Measurements from ENCODE around the gene ADD3. TPM values are rescaled to one million over a fixed set of nuclear protein-coding genes. Genes with fewer than 3 reads are reported as not detected.
"Not testable (repeated sequence)": the region's sequence is repeated elsewhere in the genome, so short reads cannot be mapped to it uniquely, and the experiment has no call there.

ADD3 gene
- total RNA-seq, 2 experiments from 2014 or later = 273 to 302 TPM

DNA sequence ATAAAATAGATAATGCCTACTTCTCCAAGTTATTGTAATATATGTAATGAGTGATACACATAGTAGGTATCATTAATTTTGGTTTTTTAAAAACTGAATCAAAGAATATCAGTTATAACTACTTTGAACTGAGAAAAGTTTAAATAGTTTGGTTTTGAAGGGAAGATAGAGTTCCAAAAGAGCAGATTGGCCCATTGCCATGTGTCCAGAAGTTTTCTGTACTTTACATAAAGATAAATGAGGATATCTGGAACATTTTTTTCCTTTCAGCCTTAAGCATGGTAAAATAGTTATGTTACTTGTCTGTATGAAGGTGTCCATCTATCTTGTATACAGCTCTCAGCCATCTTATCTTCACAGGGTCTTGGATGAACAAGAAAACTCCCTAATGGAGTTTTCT, 101.7 kb downstream of the ADD3 start:
- H3K4me1 ChIP-seq (ENCODE audit: insufficient read depth, low read length) = no peaks in the 10 kb centered on the region
- H3K9me3 Mint-ChIP-seq = no peaks in the 10 kb centered on the region
- intact Hi-C loops (cut with DNase I, micrococcal nuclease) = loop anchor here in 1 of 2 experiments (10.0 kb wide), 1 partner anchor 225 kb away; no protein-coding TSS in a partner anchor
- H3K36me3 Mint-ChIP-seq (ENCODE audit: low read depth) = peaks cover 94% of the 10 kb centered on the region
- ATAC-seq (ENCODE audit: poor library complexity) = no peak
- peaks cover 50% of the 10 kb centered on the region for H3K4me1 Mint-ChIP-seq (ENCODE audit: low read depth)
- H3K27me3 Mint-ChIP-seq = no peaks in the 10 kb centered on the region
- POLR2A ChIA-PET = no interaction called here
- no peak for DNase-seq
- no peaks in the 10 kb centered on the region for H3K9me3 ChIP-seq (ENCODE audit: control insufficient read depth in 1 of 2, insufficient read depth in 1 of 2, low read length in 2 of 2)
- no peak overlapping the region for H3K4me3 Mint-ChIP-seq
- no peak overlapping the region for H3K4me3 ChIP-seq (ENCODE audit: low read length)
- CTCF ChIA-PET = interaction anchor here (0.7 to 1.8 kb wide), 7 partner anchors 12 to 225 kb away, joined by 3 to 8 read pairs (median 4); no protein-coding TSS in a partner anchor
- H3K27ac ChIP-seq (ENCODE audit: low read depth in 1 of 2, low read length in 2 of 2) = no peak overlapping the region
- no peaks in the 10 kb centered on the region for H3K27me3 ChIP-seq (ENCODE audit: control insufficient read depth in 1 of 2, insufficient read depth in 2 of 2, low read length in 2 of 2)
- peaks cover 64% of the 10 kb centered on the region for H3K36me3 ChIP-seq (ENCODE audit: insufficient read depth, low read length)
- no peak for TF ChIP-seq CTCF (IDR thresholded peaks at IDR 0.05)
- peak overlapping the region; percentile 51 for H3K27ac Mint-ChIP-seq

DNA sequence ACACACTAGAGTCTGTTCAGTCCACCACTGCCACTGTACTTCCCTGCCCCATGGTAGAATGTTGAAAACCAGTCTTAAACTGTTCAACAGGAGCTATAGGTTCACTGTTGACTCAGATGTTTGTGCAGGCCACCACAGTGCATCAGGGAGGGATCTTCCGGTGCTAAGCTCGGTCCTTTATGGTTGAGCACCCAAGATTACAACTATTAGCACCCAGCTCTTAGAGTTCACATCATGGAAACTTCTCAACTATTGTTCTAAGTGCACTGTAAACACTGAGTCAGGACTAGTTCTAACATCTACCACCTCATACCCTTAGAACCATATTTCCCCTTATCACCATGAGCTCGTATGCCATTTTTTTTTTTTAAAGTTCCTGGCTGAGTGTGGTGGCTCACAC, 102.6 kb downstream of the ADD3 start:
- H3K4me3 ChIP-seq (ENCODE audit: low read length) = no peak overlapping the region
- Mint-ChIP-seq H3K9me3 (no peaks in the 10 kb centered on the region), H3K4me3 (no peak overlapping the region), H3K36me3 (ENCODE audit: low read depth) (peaks cover 94% of the 10 kb centered on the region), H3K27ac (peak overlapping the region; percentile 68), H3K4me1 (ENCODE audit: low read depth) (peaks cover 49% of the 10 kb centered on the region), H3K27me3 (no peaks in the 10 kb centered on the region)
- no peaks in the 10 kb centered on the region for H3K27me3 ChIP-seq (ENCODE audit: control insufficient read depth in 1 of 2, insufficient read depth in 2 of 2, low read length in 2 of 2)
- no peaks in the 10 kb centered on the region for H3K9me3 ChIP-seq (ENCODE audit: control insufficient read depth in 1 of 2, insufficient read depth in 1 of 2, low read length in 2 of 2)
- ATAC-seq (ENCODE audit: poor library complexity) (no peak), DNase-seq (peak in 1 of 14 experiments; percentile 19)
- POLR2A ChIA-PET = interaction anchor here (0.7 kb wide), 1 partner anchor 34 kb away, joined by 5 read pairs; no protein-coding TSS in a partner anchor
- H3K27ac ChIP-seq (ENCODE audit: low read depth in 1 of 2, low read length in 2 of 2) = peak overlapping the region in 1 of 2 donors; percentile 5
- intact Hi-C loops (cut with DNase I, micrococcal nuclease) = no loop called here
- H3K4me1 ChIP-seq (ENCODE audit: insufficient read depth, low read length) = no peaks in the 10 kb centered on the region
- no peak for TF ChIP-seq CTCF (IDR thresholded peaks at IDR 0.05)
- peaks cover 66% of the 10 kb centered on the region for H3K36me3 ChIP-seq (ENCODE audit: insufficient read depth, low read length)
- CTCF ChIA-PET = interaction anchor here (0.5 to 1.8 kb wide), 5 partner anchors 12 to 128 kb away, joined by 3 to 8 read pairs (median 3); no protein-coding TSS in a partner anchor

DNA sequence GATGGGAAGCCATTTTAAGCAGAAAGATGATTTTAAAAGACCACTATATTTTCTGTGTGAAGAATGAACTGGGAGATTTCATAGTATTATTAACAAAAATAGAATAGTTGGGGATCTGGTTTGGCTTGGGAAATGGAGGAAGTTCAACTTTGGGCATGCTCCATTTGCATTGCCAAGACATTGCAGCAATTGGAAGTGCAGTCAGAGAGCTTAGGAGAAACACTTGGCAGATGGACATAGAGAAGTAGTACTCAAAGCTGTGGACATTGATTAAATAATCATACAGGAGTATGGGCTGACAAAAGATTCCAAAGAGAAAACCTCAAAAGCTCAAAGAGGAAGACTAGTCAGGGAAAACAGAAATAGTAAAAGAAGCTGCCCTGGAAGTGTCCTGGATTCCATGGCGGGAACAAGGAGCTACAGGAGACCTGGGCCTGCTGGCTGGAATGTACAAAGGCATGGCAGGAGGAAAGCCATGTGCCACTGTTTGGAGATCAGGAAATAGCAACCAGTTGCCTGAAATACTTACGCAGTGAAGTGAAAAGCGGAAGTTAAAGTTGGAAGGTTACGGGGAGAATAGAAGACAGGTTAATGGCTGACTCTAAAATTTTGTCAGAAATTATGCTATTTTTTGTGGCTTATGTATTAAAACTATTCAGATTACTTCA, 106.0 kb downstream of the ADD3 start:
- H3K4me1 ChIP-seq (ENCODE audit: insufficient read depth, low read length) = no peaks in the 10 kb centered on the region
- no peak overlapping the region for H3K4me3 ChIP-seq (ENCODE audit: low read length)
- Mint-ChIP-seq H3K27ac (peak overlapping the region; percentile 16), H3K27me3 (no peaks in the 10 kb centered on the region), H3K4me3 (no peak overlapping the region), H3K4me1 (ENCODE audit: low read depth) (peaks cover 30% of the 10 kb centered on the region), H3K36me3 (ENCODE audit: low read depth) (peaks cover 95% of the 10 kb centered on the region), H3K9me3 (no peaks in the 10 kb centered on the region)
- H3K36me3 ChIP-seq (ENCODE audit: insufficient read depth, low read length) = peaks cover 78% of the 10 kb centered on the region
- ChIA-PET CTCF (no interaction called here), POLR2A (no interaction called here)
- no peak overlapping the region for H3K27ac ChIP-seq (ENCODE audit: low read depth in 1 of 2, low read length in 2 of 2)
- intact Hi-C loops (cut with DNase I, micrococcal nuclease) = no loop called here
- H3K9me3 ChIP-seq (ENCODE audit: control insufficient read depth in 1 of 2, insufficient read depth in 1 of 2, low read length in 2 of 2) = no peaks in the 10 kb centered on the region
- no peaks in the 10 kb centered on the region for H3K27me3 ChIP-seq (ENCODE audit: control insufficient read depth in 1 of 2, insufficient read depth in 2 of 2, low read length in 2 of 2)
- TF ChIP-seq CTCF (IDR thresholded peaks at IDR 0.05) = no peak
- ATAC-seq (ENCODE audit: poor library complexity) (no peak), DNase-seq (no peak)

GRCh38 chr10:110114668-110115067, 106.9 kb downstream of the ADD3 start:
- H3K27ac ChIP-seq (ENCODE audit: low read depth in 1 of 2, low read length in 2 of 2); H3K27me3 ChIP-seq (ENCODE audit: control insufficient read depth in 1 of 2, insufficient read depth in 2 of 2, low read length in 2 of 2); CTCF ChIA-PET; DNase-seq; H3K4me3 Mint-ChIP-seq; H3K4me1 ChIP-seq (ENCODE audit: insufficient read depth, low read length); H3K27me3 Mint-ChIP-seq; POLR2A ChIA-PET; H3K4me3 ChIP-seq (ENCODE audit: low read length); ATAC-seq (ENCODE audit: poor library complexity); H3K9me3 Mint-ChIP-seq; H3K9me3 ChIP-seq (ENCODE audit: control insufficient read depth in 1 of 2, insufficient read depth in 1 of 2, low read length in 2 of 2): not testable (repeated sequence)
- Mint-ChIP-seq H3K36me3 (ENCODE audit: low read depth) (peaks cover 95% of the 10 kb centered on the region), H3K4me1 (ENCODE audit: low read depth) (peaks cover 27% of the 10 kb centered on the region), H3K27ac (peak overlapping the region; percentile 16)
- peaks cover 87% of the 10 kb centered on the region for H3K36me3 ChIP-seq (ENCODE audit: insufficient read depth, low read length)
- intact Hi-C loops (cut with DNase I, micrococcal nuclease) = loop anchor here in 1 of 2 experiments (5.0 kb wide), 1 partner anchor 232 kb away; no protein-coding TSS in a partner anchor

All from CD4-positive, alpha-beta T cell (primary cell).